Hematopoietic multipotent progenitor cell treated with erythropoietin and hydrocortisone succinate and interleukin-3 and kit ligand, for 17 days (in vitro differentiated cells): Measurements from ENCODE around the gene AP2A2.

Experiments
- DNase-seq: peaks from one replicate; pipeline ENCODE4 v3.0.0-alpha.2; 2015; ENCODE audit warnings: low spot score

Gene AP2A2

GRCh38 chr11:996681-997080 lies 71.0 kb downstream of the AP2A2 start:
- DNase-seq = no peak

- DNase-seq = no peak
Measured at GRCh38 chr11:997907-998306, 72.2 kb downstream of the AP2A2 start.

GRCh38 chr11:999009-999408 lies 73.3 kb downstream of the AP2A2 start:
- DNase-seq = no peak

GRCh38 chr11:1000357-1001278 lies 74.9 kb downstream of the AP2A2 start:
- DNase-seq = no peak

- no peak for DNase-seq
Measured at GRCh38 chr11:1001617-1002405, 76.1 kb downstream of the AP2A2 start.

GRCh38 chr11:1002406-1002984 lies 76.8 kb downstream of the AP2A2 start:
- no peak for DNase-seq

GRCh38 chr11:1003159-1003558 lies 77.5 kb downstream of the AP2A2 start:
- DNase-seq = no peak

GRCh38 chr11:1005928-1006327 lies 80.3 kb downstream of the AP2A2 start:
- no peak for DNase-seq

- no peak for DNase-seq
Measured at GRCh38 chr11:1006762-1007161, 81.1 kb downstream of the AP2A2 start.

- DNase-seq = no peak
Measured at GRCh38 chr11:1007279-1007678, 81.6 kb downstream of the AP2A2 start.

GRCh38 chr11:1008001-1008802 lies 82.5 kb downstream of the AP2A2 start:
- DNase-seq = no peak

- no peak for DNase-seq
Measured at GRCh38 chr11:1008803-1009145, 83.1 kb downstream of the AP2A2 start.

- DNase-seq = no peak
Measured at GRCh38 chr11:1009371-1009770, 83.7 kb downstream of the AP2A2 start.

GRCh38 chr11:1009991-1010390 lies 84.3 kb downstream of the AP2A2 start:
- no peak for DNase-seq

GRCh38 chr11:1010551-1011319 lies 85.1 kb downstream of the AP2A2 start:
- DNase-seq = no peak

GRCh38 chr11:1011320-1011698 lies 85.6 kb downstream of the AP2A2 start:
- no peak for DNase-seq

- DNase-seq = no peak
Measured at GRCh38 chr11:1012291-1012690, 86.6 kb downstream of the AP2A2 start.

GRCh38 chr11:1012740-1013630 lies 87.3 kb downstream of the AP2A2 start:
- no peak for DNase-seq

- no peak for DNase-seq
Measured at GRCh38 chr11:1013631-1013935, 87.9 kb downstream of the AP2A2 start.

- DNase-seq = no peak
Measured at GRCh38 chr11:1014276-1014675, 88.6 kb downstream of the AP2A2 start.

GRCh38 chr11:1015064-1015463 lies 89.4 kb downstream of the AP2A2 start:
- no peak for DNase-seq
